Panc1 (cell line): ENCODE results near the gene ME1.

Experiments
- POLR2AphosphoS5 ChIP-seq: IDR thresholded peaks from 2 replicates; pipeline ENCODE4 v1.6.1; 2012; ENCODE audit warnings: mild to moderate bottlenecking, low read depth, low read length, moderate library complexity
- TCF7L2 ChIP-seq: IDR thresholded peaks from 2 replicates; pipeline ENCODE4 v1.6.1; 2011; ENCODE audit warnings: mild to moderate bottlenecking, low read depth, low read length, inconsistent platforms
- TF ChIP-seq, protein P1 (sequence below): fragments of 450-650 bp; IDR thresholded peaks from 2 replicates; pipeline ENCODE4 v1.5.1; 2017; ENCODE audit warnings: mild to moderate bottlenecking

DNA sequence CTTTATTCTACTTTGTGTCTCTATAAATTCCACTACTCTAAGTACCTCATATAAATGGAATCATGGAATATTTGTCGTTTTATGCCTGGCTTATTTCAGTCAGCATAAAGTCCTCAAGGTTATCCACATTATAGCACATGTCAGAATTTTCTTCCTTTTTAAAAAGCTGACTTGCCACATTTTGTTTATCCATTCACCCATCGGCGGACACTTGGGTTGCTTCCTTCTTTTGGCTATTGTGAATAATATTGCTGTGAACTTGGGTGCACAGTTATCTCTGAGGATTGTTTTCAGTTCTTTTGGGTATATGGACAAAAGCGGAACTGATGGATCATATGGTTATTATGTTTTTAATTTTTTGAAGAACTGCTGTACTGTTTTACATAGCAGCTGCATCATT lies 39.1 kb upstream of the ME1 start:
- TF ChIP-seq, protein P1, sequence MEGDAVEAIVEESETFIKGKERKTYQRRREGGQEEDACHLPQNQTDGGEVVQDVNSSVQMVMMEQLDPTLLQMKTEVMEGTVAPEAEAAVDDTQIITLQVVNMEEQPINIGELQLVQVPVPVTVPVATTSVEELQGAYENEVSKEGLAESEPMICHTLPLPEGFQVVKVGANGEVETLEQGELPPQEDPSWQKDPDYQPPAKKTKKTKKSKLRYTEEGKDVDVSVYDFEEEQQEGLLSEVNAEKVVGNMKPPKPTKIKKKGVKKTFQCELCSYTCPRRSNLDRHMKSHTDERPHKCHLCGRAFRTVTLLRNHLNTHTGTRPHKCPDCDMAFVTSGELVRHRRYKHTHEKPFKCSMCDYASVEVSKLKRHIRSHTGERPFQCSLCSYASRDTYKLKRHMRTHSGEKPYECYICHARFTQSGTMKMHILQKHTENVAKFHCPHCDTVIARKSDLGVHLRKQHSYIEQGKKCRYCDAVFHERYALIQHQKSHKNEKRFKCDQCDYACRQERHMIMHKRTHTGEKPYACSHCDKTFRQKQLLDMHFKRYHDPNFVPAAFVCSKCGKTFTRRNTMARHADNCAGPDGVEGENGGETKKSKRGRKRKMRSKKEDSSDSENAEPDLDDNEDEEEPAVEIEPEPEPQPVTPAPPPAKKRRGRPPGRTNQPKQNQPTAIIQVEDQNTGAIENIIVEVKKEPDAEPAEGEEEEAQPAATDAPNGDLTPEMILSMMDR, result no peak
- TF ChIP-seq POLR2AphosphoS5, result no peak
- TF ChIP-seq TCF7L2, result no peak
